Stimulated activated CD4-positive, alpha-beta T cell treated with anti-CD3 and anti-CD28 coated beads, Interleukin-1b, Interleukin-23, amount 100 ng/mL, for 4 hours (primary cell): Measurements from ENCODE around the gene KCNIP4.
"Not testable (repeated sequence)": the region's sequence is repeated elsewhere in the genome, so short reads cannot be mapped to it uniquely, and the experiment has no call there.

Experiments used
- DNase-seq, 2 donors: peaks; one replicate each; pipeline ENCODE4 v3.0.0-alpha.2; 2020; ENCODE audit warnings: low read depth in 2 of 2

The KCNIP4 gene

GRCh38 chr4:21366312-21366711, 582.3 kb downstream of the KCNIP4 start:
- DNase-seq, result no peak

DNA sequence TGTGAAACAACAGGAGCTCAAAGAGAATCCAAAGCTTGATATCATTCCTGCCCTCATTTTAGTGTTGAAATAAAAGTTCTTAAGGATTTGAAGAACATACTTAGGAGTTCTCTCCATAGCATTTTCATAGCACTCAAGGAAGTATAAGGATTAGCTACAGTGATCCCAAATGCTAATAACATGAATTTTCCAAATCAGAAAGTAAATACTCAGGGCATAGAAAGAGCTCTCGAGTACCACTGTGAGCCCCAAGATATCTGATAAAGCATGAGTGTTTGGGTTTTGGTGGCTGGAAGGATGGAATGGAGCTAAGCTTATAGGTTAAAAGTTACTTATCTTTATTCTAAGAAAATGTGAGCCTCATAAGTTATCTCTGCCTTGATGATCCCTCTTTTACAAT, 584.9 kb downstream of the KCNIP4 start:
- DNase-seq, result no peak

- DNase-seq, result not testable (repeated sequence)
Observed at GRCh38 chr4:21352354-21352753, 596.2 kb downstream of the KCNIP4 start.

DNA sequence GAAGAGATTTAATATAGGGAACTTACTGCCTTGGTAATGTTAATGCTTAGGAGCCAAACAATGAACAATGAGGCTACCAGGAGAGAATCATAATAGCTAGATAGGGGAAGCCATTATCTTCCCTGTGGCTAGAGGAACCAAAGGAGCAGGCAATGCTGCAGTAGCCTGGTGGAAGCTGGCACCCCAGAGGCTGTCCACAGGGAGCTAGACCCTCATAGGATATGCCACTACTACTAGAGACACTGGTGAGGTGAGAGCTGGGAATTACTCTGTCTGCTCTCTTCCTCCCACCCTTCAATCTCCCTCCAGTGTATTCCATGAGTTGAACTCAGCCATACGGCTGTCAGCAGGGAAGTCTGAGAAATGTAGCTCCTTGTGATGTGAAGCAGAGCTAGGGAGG, 601.4 kb downstream of the KCNIP4 start:
- no peak for DNase-seq

GRCh38 chr4:21327976-21328700, 620.4 kb downstream of the KCNIP4 start:
- DNase-seq, result no peak

GRCh38 chr4:21320034-21320433, 628.5 kb downstream of the KCNIP4 start:
- no peak for DNase-seq

GRCh38 chr4:21307709-21308108, 640.9 kb downstream of the KCNIP4 start:
- DNase-seq, result no peak

DNA sequence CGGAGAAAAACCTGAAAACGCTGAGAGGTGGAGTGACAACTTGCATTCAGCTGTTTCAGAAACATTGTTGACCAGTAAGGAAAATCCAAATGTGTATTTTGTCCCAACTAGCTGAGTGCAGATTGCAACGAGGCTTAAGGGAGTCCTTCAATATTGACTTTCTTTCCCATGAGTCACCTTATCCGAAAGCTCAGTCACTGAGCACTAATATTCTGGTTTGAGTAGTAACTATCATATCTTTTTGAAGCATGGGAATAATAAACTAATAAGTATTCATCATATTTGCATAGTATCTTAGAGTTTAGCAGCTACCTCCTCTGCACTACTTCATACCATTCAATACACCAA, 644.1 kb downstream of the KCNIP4 start:
- DNase-seq, result no peak

DNA sequence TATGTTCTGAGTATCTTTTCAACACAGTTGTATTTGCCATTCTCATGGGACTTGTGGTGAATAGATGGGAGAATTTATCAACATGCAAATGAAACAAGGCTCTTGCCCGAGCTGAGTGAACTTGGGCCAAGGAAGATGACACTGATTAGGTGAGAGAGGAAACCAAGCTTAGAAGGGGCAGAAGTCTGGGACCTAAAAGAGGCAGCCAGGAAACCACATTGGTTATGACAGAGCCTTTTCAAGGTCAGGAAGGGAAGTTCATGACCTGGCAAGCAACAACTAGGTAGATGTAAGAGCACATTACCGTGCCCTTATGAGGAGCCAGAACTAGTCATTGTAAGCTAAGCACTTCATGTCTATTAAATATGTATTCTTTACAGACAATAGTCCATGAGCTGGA, 658.0 kb downstream of the KCNIP4 start:
- no peak for DNase-seq

DNA sequence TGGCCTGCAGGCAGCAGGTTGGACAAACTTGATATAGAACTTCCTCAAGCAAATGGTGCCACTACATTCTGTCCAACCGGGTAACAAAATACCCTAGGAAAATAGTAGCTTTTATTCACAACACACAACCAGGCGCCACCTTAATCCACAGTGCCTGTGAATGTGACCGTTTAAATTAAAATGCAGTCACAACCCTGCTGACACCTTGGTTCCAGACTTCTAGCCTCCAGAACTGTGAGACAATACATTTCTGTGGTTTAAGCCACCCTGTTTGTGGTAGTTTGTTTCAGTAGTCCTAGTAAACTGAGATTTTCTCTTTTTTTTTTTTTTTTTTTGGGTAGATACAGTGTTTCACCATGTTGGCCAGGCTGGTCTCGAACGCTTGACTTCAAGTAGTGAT, 672.5 kb downstream of the KCNIP4 start:
- no peak for DNase-seq

DNA sequence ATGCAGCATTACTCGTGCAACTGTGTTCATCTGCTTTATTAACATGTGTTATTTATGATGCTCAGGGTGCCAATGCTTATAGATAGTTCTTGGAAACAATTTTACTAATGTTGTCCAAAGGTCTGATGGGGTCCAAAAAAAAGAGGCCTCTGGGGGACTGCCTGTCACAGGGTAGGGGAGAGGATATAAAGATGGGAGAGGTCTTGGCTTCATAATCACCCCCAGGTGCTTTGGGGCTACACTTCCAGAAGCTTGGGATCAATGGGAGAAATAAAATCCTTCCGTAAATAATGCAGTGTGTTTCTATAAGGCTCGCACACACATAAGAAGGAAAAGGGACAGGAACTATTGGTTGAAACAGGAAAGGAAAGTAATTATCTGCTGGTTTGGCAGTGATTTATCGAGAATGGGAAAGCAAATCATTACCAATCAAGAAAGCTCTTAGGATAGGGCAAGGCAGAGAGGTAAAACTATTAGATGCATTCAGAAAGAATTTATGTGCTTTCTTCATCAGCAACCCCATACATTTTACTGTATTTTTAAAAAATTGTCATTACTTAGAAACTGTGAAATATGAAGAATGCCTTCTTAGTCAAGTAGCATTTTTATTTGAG, 677.0 kb downstream of the KCNIP4 start:
- no peak for DNase-seq

- DNase-seq, result no peak
Observed at GRCh38 chr4:21248331-21248730, 700.2 kb downstream of the KCNIP4 start.

- no peak for DNase-seq
Observed at GRCh38 chr4:21242163-21242562, 706.4 kb downstream of the KCNIP4 start.

- DNase-seq, result no peak
Observed at GRCh38 chr4:21226637-21227538, 721.7 kb downstream of the KCNIP4 start.

DNA sequence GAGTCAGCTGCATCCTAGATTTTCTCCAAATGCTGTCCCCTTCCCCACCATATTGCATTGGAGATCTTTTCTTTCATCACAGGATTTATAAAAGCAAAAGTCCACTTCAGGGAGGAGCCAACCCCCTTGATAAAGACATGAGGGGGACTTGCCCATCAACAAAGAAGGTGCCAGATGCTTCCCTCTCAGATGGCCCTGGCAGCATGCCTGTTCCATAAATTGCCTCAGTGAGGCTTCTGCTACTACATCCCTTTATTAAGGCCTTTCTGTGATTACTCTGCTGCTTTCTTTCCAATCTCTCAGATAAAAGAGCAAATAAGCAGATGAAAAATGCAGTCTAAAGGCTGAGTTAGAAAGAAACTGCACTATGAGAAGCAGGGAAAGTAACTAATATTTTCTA, 736.7 kb downstream of the KCNIP4 start:
- no peak for DNase-seq

DNA sequence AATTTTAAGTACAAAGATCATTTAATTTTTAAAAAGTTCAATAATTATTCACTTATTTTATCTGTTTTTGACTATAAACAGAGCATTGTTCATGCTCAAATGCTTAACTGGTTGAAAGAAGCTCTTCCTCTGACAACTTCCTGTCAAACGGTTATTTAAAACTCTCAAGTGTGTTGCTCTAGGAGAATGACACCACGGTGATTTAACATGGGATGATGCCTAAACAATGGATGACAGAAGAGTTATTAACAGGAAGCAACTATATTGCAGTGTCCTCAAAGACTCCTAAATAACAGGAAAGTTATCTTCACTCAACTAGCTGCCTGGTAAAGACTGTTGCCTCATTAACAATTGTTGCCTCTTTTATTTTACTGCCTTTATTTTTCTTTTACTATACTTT, 738.7 kb downstream of the KCNIP4 start:
- no peak for DNase-seq

DNA sequence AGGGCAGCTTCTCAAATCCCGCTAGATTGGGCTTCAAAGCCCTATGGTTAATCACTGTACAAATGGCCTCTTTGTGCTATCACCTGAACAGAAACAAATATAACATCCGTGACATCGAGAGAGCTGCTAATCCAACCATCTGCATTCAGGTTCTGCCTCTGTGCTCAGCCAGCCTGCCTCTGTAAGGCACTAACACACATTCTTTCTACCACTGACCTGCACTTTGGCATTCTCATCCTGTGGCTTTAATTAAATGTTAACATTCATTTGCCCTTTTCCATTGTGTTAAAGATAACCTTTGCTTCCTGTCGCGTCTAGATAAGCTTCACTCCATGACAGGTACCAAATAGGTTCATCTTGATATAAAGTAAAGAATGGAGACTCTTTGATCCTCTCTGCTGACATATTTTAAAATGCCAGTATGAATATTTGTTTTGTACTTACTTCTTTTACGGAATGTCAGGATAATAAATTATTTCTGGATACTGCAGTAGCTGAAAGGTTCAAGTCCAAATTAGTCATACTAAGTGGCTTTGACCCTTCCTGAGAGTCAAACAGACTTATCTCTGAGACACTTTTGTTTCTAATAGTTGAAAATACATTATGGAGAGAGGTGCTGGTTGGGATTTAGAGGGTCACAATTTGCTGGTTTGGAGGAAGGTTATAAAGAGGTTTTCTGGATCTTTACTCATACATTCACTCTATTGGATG, 742.6 kb downstream of the KCNIP4 start:
- no peak for DNase-seq

- DNase-seq, result no peak
Observed at GRCh38 chr4:21203416-21203815, 745.2 kb downstream of the KCNIP4 start.

DNA sequence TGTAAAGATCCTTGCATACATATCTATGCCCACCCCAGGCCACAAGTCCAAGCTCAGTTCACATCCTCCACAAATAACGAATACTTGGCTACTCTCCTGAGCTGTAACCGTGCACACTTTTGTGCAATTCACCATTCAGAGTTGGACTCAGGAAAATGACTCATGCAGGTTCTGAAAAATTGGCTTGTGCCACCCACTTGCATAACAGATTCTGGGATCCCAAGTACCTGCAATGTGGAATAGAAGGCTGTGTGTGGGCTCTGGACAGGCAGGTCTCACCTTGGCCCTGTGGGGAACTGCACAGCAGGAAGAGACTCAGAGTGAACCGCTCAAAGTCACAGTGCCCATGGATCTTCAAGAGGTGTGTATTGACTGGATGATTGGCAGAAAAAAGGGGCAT, 745.6 kb downstream of the KCNIP4 start:
- no peak for DNase-seq

DNA sequence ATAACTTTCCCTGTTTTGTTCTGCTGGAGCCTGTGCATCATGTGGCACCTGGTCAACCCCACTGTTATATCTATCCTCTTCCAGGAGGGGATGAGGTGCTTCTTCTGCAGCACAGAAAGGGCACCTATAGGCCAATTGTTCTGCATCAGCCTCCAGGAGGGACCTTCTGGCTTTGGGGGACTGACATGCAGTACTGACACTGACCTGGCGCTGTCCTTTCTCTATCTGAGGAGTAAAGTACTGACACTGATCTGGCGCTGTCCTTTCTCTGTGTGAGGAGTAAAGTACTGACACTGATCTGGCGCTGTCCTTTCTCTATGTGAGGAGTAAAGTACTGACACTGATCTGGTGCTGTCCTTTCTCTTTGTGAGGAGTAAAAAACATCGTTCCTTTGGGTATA, 749.9 kb downstream of the KCNIP4 start:
- DNase-seq, result no peak

DNA sequence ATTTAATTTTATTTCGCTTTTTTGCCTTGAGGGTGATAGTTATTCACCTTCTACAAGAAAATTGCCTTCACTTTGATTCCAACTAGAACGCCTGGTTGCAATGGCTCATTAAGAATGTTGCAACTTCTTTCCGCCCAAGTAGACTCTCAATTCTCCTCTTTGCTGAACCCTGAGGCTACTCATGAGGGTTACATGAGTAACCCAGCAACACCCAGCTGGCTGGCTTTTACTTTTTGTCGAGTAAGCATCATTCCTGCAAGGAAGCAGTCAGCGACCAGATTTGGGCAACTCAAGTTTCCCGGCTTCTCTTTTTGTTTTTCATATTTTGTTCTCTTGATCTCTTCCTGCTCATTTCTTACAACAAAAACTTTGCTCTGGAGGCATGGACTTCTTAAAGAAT, 752.9 kb downstream of the KCNIP4 start:
- no peak for DNase-seq

DNA sequence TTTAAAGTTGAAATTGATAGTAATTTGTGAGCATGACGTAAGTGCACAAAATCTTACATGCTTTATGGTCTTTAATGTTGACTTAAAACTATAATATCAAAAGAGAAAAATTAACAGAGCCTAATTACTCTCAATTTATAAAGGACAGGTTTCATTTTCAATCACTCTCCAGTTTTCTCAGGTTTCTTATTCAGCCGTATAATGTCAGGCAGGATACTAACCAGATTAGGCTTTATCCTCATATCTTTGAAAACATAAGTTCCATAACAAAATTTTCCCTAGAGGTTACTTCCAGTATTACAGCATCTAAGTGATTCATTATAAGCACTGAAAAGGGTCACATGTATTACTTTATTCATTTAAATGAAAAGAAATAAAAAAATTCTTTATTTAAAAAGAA, 756.2 kb downstream of the KCNIP4 start:
- DNase-seq, result no peak
